HEK293 (cell line): ENCODE data around the gene DHRS7C.
"Not testable (repeated sequence)": the region's sequence is repeated elsewhere in the genome, so short reads cannot be mapped to it uniquely, and the experiment has no call there.

Source experiments
- CTCF ChIA-PET: fragments of 350-600 bp; formaldehyde crosslinking; extraction: SDS; loops from one replicate; lab custom pipeline; 2021; ENCODE audit warnings: antibody characterized with exemption; lab: Yijun Ruan, JAX
- POLR2A ChIA-PET: fragments of 300-600 bp; formaldehyde crosslinking; extraction: SDS; loops from one replicate; lab custom pipeline; 2020; ENCODE audit warnings: antibody characterized with exemption, inconsistent platforms; lab: Yijun Ruan, JAX
- H3K27ac ChIP-seq: fragments of 200-500 bp; sonication (Bioruptor generic); 2 replicates; pipeline ENCODE4 v1.5.1; 2014; ENCODE audit warnings: low read depth, low read length, control low read depth, inconsistent platforms; ENCODE audit errors: extremely low read depth
- H3K36me3 ChIP-seq, 2 experiments: fragments of 200-500 bp in 1 of 2; sonication (Bioruptor generic) in 1 of 2; 1 replicate in 1 of 2; 2 replicates in 1 of 2; pipeline ENCODE4 v1.5.1; 2014 to 2017; ENCODE audit warnings: inconsistent platforms in 2 of 2, low read length in 2 of 2; ENCODE audit not compliant: control insufficient read depth in 2 of 2, insufficient read depth in 1 of 2
- H3K4me1 ChIP-seq: fragments of 200-500 bp; sonication (Bioruptor generic); 2 replicates; pipeline ENCODE4 v1.5.1; 2014; ENCODE audit warnings: mild to moderate bottlenecking, low read length, inconsistent platforms; ENCODE audit not compliant: control insufficient read depth, insufficient read depth
- H3K4me3 ChIP-seq: 2 replicates; pipeline ENCODE4 v1.5.1; 2011; ENCODE audit warnings: low read depth, mild to moderate bottlenecking, control low read depth, low read length, moderate library complexity
- H3K9me3 ChIP-seq: fragments of 200-500 bp; sonication (Bioruptor generic); 2 replicates; pipeline ENCODE4 v1.5.1; 2014; ENCODE audit warnings: low read depth, low read length, inconsistent platforms; ENCODE audit not compliant: control insufficient read depth, insufficient read depth
- EGR2 ChIP-seq: fragments of 450-650 bp; formaldehyde crosslinking; IDR thresholded peaks from 2 replicates; pipeline ENCODE4 v1.5.1; 2016; ENCODE audit warnings: low read depth, missing biosample characterization, missing genetic modification characterization
- GFI1B ChIP-seq: fragments of 450-650 bp; formaldehyde crosslinking; IDR thresholded peaks from 2 replicates; pipeline ENCODE4 v1.5.1; 2016; ENCODE audit warnings: missing biosample characterization, missing genetic modification characterization
- KLF1 ChIP-seq: fragments of 450-650 bp; formaldehyde crosslinking; IDR thresholded peaks from 2 replicates; pipeline ENCODE4 v1.5.1; 2016; ENCODE audit warnings: missing biosample characterization, missing genetic modification characterization
- KLF9 ChIP-seq: fragments of 450-650 bp; formaldehyde crosslinking; IDR thresholded peaks from 2 replicates; pipeline ENCODE4 v1.5.1; 2016; ENCODE audit warnings: missing biosample characterization, missing genetic modification characterization, low read depth
- MYNN ChIP-seq: fragments of 450-650 bp; formaldehyde crosslinking; IDR thresholded peaks from 2 replicates; pipeline ENCODE4 v1.5.1; 2016; ENCODE audit warnings: missing biosample characterization, missing genetic modification characterization, borderline replicate concordance
- PRDM10 ChIP-seq: fragments of 450-650 bp; formaldehyde crosslinking; IDR thresholded peaks from 2 replicates; pipeline ENCODE4 v1.5.1; 2016; ENCODE audit warnings: missing biosample characterization, missing genetic modification characterization
- SP7 ChIP-seq: fragments of 450-650 bp; formaldehyde crosslinking; IDR thresholded peaks from 2 replicates; pipeline ENCODE4 v1.5.1; 2016; ENCODE audit warnings: missing biosample characterization, missing genetic modification characterization
- ZNF10 ChIP-seq: fragments of 450-650 bp; formaldehyde crosslinking; IDR thresholded peaks from 2 replicates; pipeline ENCODE4 v1.5.1; 2017; ENCODE audit warnings: missing biosample characterization, missing genetic modification characterization
- ZNF114 ChIP-seq: fragments of 450-650 bp; formaldehyde crosslinking; IDR thresholded peaks from 2 replicates; pipeline ENCODE4 v1.5.0; 2017; ENCODE audit warnings: missing biosample characterization, missing genetic modification characterization
- ZNF16 ChIP-seq: fragments of 450-650 bp; formaldehyde crosslinking; IDR thresholded peaks from 2 replicates; pipeline ENCODE4 v1.5.1; 2016; ENCODE audit warnings: low read depth, missing biosample characterization, missing genetic modification characterization
- ZNF214 ChIP-seq: fragments of 450-650 bp; formaldehyde crosslinking; IDR thresholded peaks from 2 replicates; pipeline ENCODE4 v1.5.1; 2017; ENCODE audit warnings: missing biosample characterization, mild to moderate bottlenecking, missing genetic modification characterization, borderline replicate concordance
- ZNF23 ChIP-seq: fragments of 450-650 bp; formaldehyde crosslinking; IDR thresholded peaks from 2 replicates; pipeline ENCODE4 v1.5.1; 2016; ENCODE audit warnings: missing biosample characterization, missing genetic modification characterization, borderline replicate concordance
- ZNF24 ChIP-seq: fragments of 450-650 bp; formaldehyde crosslinking; IDR thresholded peaks from 2 replicates; pipeline ENCODE4 v1.5.1; 2016; ENCODE audit warnings: missing biosample characterization, missing genetic modification characterization
- ZNF473 ChIP-seq: fragments of 450-650 bp; formaldehyde crosslinking; IDR thresholded peaks from 2 replicates; pipeline ENCODE4 v1.5.1; 2017; ENCODE audit warnings: missing biosample characterization, missing genetic modification characterization
- ZNF548 ChIP-seq: fragments of 450-650 bp; formaldehyde crosslinking; IDR thresholded peaks from 2 replicates; pipeline ENCODE4 v1.5.1; 2016; ENCODE audit warnings: missing biosample characterization, missing genetic modification characterization
- ZNF621 ChIP-seq: fragments of 450-650 bp; formaldehyde crosslinking; IDR thresholded peaks from 2 replicates; pipeline ENCODE4 v1.5.1; 2017; ENCODE audit warnings: missing biosample characterization, missing genetic modification characterization
- ZSCAN16 ChIP-seq: fragments of 450-650 bp; formaldehyde crosslinking; IDR thresholded peaks from 2 replicates; pipeline ENCODE4 v1.5.1; 2016; ENCODE audit warnings: missing biosample characterization, missing genetic modification characterization
- TF ChIP-seq, protein P1 (sequence below): fragments of 450-650 bp; formaldehyde crosslinking; IDR thresholded peaks from 2 replicates; pipeline ENCODE4 v1.5.1; 2016; ENCODE audit warnings: missing biosample characterization, missing genetic modification characterization
- TF ChIP-seq, protein P2 (sequence below): fragments of 450-650 bp; formaldehyde crosslinking; IDR thresholded peaks from 2 replicates; pipeline ENCODE4 v1.5.1; 2016; ENCODE audit warnings: missing biosample characterization, missing genetic modification characterization
- TF ChIP-seq, protein P3 (sequence below): fragments of 450-650 bp; IDR thresholded peaks from 2 replicates; pipeline ENCODE4 v1.5.1; 2018; ENCODE audit warnings: missing biosample characterization, missing genetic modification characterization
- TF ChIP-seq, protein P4 (sequence below): IDR thresholded peaks from 2 replicates; pipeline ENCODE4 v1.6.1; 2011; ENCODE audit warnings: mild to moderate bottlenecking, low read depth, low read length, borderline replicate concordance

Gene DHRS7C

DNA sequence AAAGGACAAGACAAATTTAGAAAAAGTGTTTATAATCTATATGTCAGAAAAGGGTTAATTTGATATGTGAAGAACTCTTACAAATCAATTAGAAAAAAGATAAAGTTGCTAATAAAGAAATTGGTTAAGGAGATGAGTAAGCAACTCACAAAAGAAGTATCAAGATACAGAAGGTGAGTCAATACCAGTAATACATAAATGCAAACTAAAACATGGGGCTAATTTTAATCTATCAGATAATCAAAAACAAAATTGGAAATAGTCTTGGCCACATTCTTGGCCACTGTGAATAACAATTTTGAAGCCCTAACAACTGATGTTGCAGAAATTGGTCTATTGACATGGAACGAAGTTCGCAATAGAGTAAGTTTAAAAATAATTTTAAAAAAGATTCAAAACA is 6.8 kb downstream of the DHRS7C start (continued):
- TF ChIP-seq, protein P1, sequence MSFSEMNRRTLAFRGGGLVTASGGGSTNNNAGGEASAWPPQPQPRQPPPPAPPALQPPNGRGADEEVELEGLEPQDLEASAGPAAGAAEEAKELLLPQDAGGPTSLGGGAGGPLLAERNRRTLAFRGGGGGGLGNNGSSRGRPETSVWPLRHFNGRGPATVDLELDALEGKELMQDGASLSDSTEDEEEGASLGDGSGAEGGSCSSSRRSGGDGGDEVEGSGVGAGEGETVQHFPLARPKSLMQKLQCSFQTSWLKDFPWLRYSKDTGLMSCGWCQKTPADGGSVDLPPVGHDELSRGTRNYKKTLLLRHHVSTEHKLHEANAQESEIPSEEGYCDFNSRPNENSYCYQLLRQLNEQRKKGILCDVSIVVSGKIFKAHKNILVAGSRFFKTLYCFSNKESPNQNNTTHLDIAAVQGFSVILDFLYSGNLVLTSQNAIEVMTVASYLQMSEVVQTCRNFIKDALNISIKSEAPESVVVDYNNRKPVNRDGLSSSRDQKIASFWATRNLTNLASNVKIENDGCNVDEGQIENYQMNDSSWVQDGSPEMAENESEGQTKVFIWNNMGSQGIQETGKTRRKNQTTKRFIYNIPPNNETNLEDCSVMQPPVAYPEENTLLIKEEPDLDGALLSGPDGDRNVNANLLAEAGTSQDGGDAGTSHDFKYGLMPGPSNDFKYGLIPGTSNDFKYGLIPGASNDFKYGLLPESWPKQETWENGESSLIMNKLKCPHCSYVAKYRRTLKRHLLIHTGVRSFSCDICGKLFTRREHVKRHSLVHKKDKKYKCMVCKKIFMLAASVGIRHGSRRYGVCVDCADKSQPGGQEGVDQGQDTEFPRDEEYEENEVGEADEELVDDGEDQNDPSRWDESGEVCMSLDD (tag by site-specific recombination): no peak
- TF ChIP-seq ZNF473: no peak
- no peak for TF ChIP-seq KLF9
- TF ChIP-seq ZNF10 (tag by site-specific recombination): no peak
- TF ChIP-seq ZNF114 (tag by site-specific recombination): no peak
- TF ChIP-seq MYNN (tag by site-specific recombination): no peak
- TF ChIP-seq, protein P2, sequence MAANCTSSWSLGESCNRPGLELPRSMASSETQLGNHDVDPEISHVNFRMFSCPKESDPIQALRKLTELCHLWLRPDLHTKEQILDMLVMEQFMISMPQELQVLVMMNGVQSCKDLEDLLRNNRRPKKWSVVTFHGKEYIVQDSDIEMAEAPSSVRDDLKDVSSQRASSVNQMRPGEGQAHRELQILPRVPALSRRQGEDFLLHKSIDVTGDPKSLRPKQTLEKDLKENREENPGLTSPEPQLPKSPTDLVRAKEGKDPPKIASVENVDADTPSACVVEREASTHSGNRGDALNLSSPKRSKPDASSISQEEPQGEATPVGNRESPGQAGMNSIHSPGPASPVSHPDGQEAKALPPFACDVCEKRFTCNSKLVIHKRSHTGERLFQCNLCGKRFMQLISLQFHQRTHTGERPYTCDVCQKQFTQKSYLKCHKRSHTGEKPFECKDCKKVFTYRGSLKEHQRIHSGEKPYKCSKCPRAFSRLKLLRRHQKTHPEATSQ (tag by site-specific recombination): no peak

DNA sequence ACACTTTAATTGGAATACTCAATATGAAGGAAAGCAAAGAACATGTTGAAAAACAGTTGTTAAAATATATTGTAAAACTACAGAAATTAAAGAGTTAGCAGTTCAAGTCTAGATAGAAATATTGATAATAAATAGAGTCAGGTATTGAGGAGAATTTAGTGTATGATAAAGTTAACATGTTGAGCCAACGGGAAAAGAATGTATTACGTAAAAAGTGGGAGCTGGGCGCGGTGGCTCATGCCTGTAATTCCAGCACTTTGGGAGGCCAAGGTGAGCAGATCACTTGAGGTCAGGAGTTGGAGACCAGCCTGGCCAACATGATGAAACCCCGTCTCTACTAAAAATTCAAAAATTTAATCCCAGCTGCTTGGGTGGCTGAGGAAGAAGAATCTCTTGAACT is 7.9 kb downstream of the DHRS7C start:
- H3K27ac ChIP-seq, H3K9me3 ChIP-seq, H3K4me3 ChIP-seq, CTCF ChIA-PET, H3K4me1 ChIP-seq, POLR2A ChIA-PET, H3K36me3 ChIP-seq: not testable (repeated sequence)

- Histone ChIP-seq H3K4me3 (no peak overlapping the region), H3K36me3 (no peaks in the 10 kb centered on the region), H3K27ac (no peak overlapping the region), H3K4me1 (no peaks in the 10 kb centered on the region), H3K9me3 (no peaks in the 10 kb centered on the region)
- TF ChIP-seq GFI1B (no peak), ZNF214 (tag by site-specific recombination) (no peak), ZNF548 (tag by site-specific recombination) (no peak), ZNF621 (no peak), ZSCAN16 (tag by site-specific recombination) (no peak), KLF1 (tag by site-specific recombination) (no peak), ZNF16 (tag by site-specific recombination) (no peak), EGR2 (tag by site-specific recombination) (no peak), SP7 (no peak), ZNF23 (no peak), ZNF24 (tag by site-specific recombination) (no peak), PRDM10 (tag by site-specific recombination) (no peak)
- TF ChIP-seq, protein P3, sequence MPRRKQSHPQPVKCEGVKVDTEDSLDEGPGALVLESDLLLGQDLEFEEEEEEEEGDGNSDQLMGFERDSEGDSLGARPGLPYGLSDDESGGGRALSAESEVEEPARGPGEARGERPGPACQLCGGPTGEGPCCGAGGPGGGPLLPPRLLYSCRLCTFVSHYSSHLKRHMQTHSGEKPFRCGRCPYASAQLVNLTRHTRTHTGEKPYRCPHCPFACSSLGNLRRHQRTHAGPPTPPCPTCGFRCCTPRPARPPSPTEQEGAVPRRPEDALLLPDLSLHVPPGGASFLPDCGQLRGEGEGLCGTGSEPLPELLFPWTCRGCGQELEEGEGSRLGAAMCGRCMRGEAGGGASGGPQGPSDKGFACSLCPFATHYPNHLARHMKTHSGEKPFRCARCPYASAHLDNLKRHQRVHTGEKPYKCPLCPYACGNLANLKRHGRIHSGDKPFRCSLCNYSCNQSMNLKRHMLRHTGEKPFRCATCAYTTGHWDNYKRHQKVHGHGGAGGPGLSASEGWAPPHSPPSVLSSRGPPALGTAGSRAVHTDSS (tag by site-specific recombination): no peak
- TF ChIP-seq, protein P4, sequence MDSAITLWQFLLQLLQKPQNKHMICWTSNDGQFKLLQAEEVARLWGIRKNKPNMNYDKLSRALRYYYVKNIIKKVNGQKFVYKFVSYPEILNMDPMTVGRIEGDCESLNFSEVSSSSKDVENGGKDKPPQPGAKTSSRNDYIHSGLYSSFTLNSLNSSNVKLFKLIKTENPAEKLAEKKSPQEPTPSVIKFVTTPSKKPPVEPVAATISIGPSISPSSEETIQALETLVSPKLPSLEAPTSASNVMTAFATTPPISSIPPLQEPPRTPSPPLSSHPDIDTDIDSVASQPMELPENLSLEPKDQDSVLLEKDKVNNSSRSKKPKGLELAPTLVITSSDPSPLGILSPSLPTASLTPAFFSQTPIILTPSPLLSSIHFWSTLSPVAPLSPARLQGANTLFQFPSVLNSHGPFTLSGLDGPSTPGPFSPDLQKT: no peak
- CTCF ChIA-PET: no interaction called here
- POLR2A ChIA-PET: no interaction called here
Observed at GRCh38 chr17:9783050-9783449, 8.3 kb downstream of the DHRS7C start.
